Suprapubic skin (tissue), 3 donors: ENCODE results near the gene PCSK5.

Source experiments
- CTCF ChIP-seq, 2 donors: fragments of 200-600 bp in 1 of 2; fragments of 450-650 bp in 1 of 2; sonication (generic) in 1 of 2; IDR thresholded peaks; one replicate each; pipeline ENCODE4 v1.5.1; 2016 to 2019; ENCODE audit warnings: antibody characterized with exemption in 2 of 2, mild to moderate bottlenecking in 1 of 2, moderate library complexity in 1 of 2
- POLR2AphosphoS5 ChIP-seq, 3 donors: sonication (generic); formaldehyde crosslinking; IDR thresholded peaks; one replicate each; pipeline ENCODE4 v1.6.1; 2017; ENCODE audit warnings: antibody characterized with exemption in 3 of 3

- TF ChIP-seq CTCF (IDR thresholded peaks at IDR 0.05) = no peak
- TF ChIP-seq POLR2AphosphoS5 (IDR thresholded peaks at IDR 0.05) = no peak
Observed at GRCh38 chr9:76359365-76359764, 468.9 kb downstream of the PCSK5 start.
